ENCODE results near the gene RPA3. TPM values are rescaled to one million over a fixed set of nuclear protein-coding genes. Genes with fewer than 3 reads are reported as not detected.

The RPA3 gene
- total and polyA plus RNA-seq, 4 donors: 22.6 to 40.9 (median 25.8) TPM

- Histone ChIP-seq H3K9ac (ENCODE audit: insufficient read depth in 1 of 2, low read length in 2 of 2) (peak within 1 kb of the TSS; percentile 65 to 91), H3K27me3 (ENCODE audit: control insufficient read depth in 3 of 3, insufficient read depth in 3 of 3, low read length in 2 of 3) (no peaks in the 10 kb centered on the region), H3K9me3 (ENCODE audit: control insufficient read depth in 4 of 4, insufficient read depth in 3 of 4, low read length in 3 of 4) (no peaks in the 10 kb centered on the region), H3K27ac (ENCODE audit: low read depth in 1 of 2, low read length in 1 of 2) (peak within 1 kb of the TSS; percentile 82 to 94), H3K36me3 (ENCODE audit: control insufficient read depth in 4 of 4, insufficient read depth in 4 of 4, low read length in 4 of 4) (peaks cover 0 to 9% (median under 1%) of the 10 kb centered on the region in 4 donors), H3K4me1 (ENCODE audit: control insufficient read depth in 5 of 5, insufficient read depth in 5 of 5, low read length in 5 of 5) (peaks cover 1 to 21% (median 7%) of the 10 kb centered on the region in 5 donors), H3K4me3 (peak within 1 kb of the TSS; percentile 86)
- ATAC-seq (ENCODE audit: insufficient read depth, low FRiP score) (peak; percentile 99), DNase-seq (peak; percentile 98 to 99 (median 99))
- 0% methylated on average over 67 to 68 of the region's 68 CpGs for WGBS, 2 donors
- TF ChIP-seq, protein P1, sequence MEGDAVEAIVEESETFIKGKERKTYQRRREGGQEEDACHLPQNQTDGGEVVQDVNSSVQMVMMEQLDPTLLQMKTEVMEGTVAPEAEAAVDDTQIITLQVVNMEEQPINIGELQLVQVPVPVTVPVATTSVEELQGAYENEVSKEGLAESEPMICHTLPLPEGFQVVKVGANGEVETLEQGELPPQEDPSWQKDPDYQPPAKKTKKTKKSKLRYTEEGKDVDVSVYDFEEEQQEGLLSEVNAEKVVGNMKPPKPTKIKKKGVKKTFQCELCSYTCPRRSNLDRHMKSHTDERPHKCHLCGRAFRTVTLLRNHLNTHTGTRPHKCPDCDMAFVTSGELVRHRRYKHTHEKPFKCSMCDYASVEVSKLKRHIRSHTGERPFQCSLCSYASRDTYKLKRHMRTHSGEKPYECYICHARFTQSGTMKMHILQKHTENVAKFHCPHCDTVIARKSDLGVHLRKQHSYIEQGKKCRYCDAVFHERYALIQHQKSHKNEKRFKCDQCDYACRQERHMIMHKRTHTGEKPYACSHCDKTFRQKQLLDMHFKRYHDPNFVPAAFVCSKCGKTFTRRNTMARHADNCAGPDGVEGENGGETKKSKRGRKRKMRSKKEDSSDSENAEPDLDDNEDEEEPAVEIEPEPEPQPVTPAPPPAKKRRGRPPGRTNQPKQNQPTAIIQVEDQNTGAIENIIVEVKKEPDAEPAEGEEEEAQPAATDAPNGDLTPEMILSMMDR (IDR thresholded peaks at IDR 0.05; ENCODE audit: control extremely low read depth, extremely low read depth): no peak
Observed at GRCh38 chr7:7640221-7641128, 77.9 kb downstream of the RPA3 start, which contains the start of gene UMAD1. TSS of gene UMAD1 (plus strand) at chr7:7640752. CDS start at chr7:7673372, 32,620 bp downstream.

GRCh38 chr7:7639847-7640220, 78.6 kb downstream of the RPA3 start:
- Histone ChIP-seq H3K9ac (ENCODE audit: insufficient read depth in 1 of 2, low read length in 2 of 2) (peak overlapping the region; percentile 65 to 91), H3K36me3 (ENCODE audit: control insufficient read depth in 4 of 4, insufficient read depth in 4 of 4, low read length in 4 of 4) (peaks cover 0 to 9% (median under 1%) of the 10 kb centered on the region in 4 donors), H3K27ac (ENCODE audit: low read depth in 1 of 2, low read length in 1 of 2) (peak overlapping the region; percentile 35 to 75), H3K4me1 (ENCODE audit: control insufficient read depth in 5 of 5, insufficient read depth in 5 of 5, low read length in 5 of 5) (peaks cover 1 to 21% (median 7%) of the 10 kb centered on the region in 5 donors), H3K4me3 (peak overlapping the region; percentile 86), H3K9me3 (ENCODE audit: control insufficient read depth in 4 of 4, insufficient read depth in 3 of 4, low read length in 3 of 4) (no peaks in the 10 kb centered on the region), H3K27me3 (ENCODE audit: control insufficient read depth in 3 of 3, insufficient read depth in 3 of 3, low read length in 2 of 3) (no peaks in the 10 kb centered on the region)
- TF ChIP-seq, protein P1 (IDR thresholded peaks at IDR 0.05; ENCODE audit: control extremely low read depth, extremely low read depth): no peak
- WGBS, 2 donors: 1% methylated on average over 19 of the region's 19 CpGs
- peak; percentile 13 to 70 (median 63) for DNase-seq
- ATAC-seq (ENCODE audit: insufficient read depth, low FRiP score): no peak

- no peaks in the 10 kb centered on the region for H3K9me3 ChIP-seq (ENCODE audit: control insufficient read depth in 4 of 4, insufficient read depth in 3 of 4, low read length in 3 of 4)
- peaks cover 0 to 9% (median under 1%) of the 10 kb centered on the region in 4 donors for H3K36me3 ChIP-seq (ENCODE audit: control insufficient read depth in 4 of 4, insufficient read depth in 4 of 4, low read length in 4 of 4)
- H3K27me3 ChIP-seq (ENCODE audit: control insufficient read depth in 3 of 3, insufficient read depth in 3 of 3, low read length in 2 of 3): no peaks in the 10 kb centered on the region
- ATAC-seq (ENCODE audit: insufficient read depth, low FRiP score): no peak
- TF ChIP-seq, protein P1 (IDR thresholded peaks at IDR 0.05; ENCODE audit: control extremely low read depth, extremely low read depth): no peak
- peak in 1 of 3 donors; percentile 18 for DNase-seq
- H3K27ac ChIP-seq (ENCODE audit: low read depth in 1 of 2, low read length in 1 of 2): no peak overlapping the region
- H3K4me3 ChIP-seq: no peak overlapping the region
- H3K4me1 ChIP-seq (ENCODE audit: control insufficient read depth in 5 of 5, insufficient read depth in 5 of 5, low read length in 5 of 5): peaks cover 1 to 21% (median 7%) of the 10 kb centered on the region in 5 donors
- H3K9ac ChIP-seq (ENCODE audit: insufficient read depth in 1 of 2, low read length in 2 of 2): peak overlapping the region; percentile 65 to 91
- WGBS, 2 donors: 18 to 24% methylated on average over 5 of the region's 5 CpGs
Observed at GRCh38 chr7:7639421-7639820, 79.0 kb downstream of the RPA3 start.
